ENCODE measurements around the gene DUSP18.

Gene DUSP18

GRCh38 chr22:30697975-30698374 is 30.3 kb upstream of the DUSP18 start:
- TF ChIP-seq CTCF (IDR thresholded peaks at IDR 0.05) = no peak

- TF ChIP-seq CTCF (IDR thresholded peaks at IDR 0.05) = no peak
Observed at GRCh38 chr22:30695871-30696655, 28.4 kb upstream of the DUSP18 start.

GRCh38 chr22:30695351-30695851 is 27.7 kb upstream of the DUSP18 start:
- TF ChIP-seq CTCF (IDR thresholded peaks at IDR 0.05) = no peak

- no peak for TF ChIP-seq CTCF (IDR thresholded peaks at IDR 0.05)
Observed at GRCh38 chr22:30694640-30695350, 27.1 kb upstream of the DUSP18 start, which contains the start of gene OSBP2. Gene OSBP2, plus strand, starts transcription at chr22:30694874. Its CDS starts 36 bp downstream, at chr22:30694910.

- no peak for TF ChIP-seq CTCF (IDR thresholded peaks at IDR 0.05)
Observed at GRCh38 chr22:30694171-30694639, 26.5 kb upstream of the DUSP18 start.

GRCh38 chr22:30691204-30691603 is 23.5 kb upstream of the DUSP18 start:
- no peak for TF ChIP-seq CTCF (IDR thresholded peaks at IDR 0.05)

- TF ChIP-seq CTCF (IDR thresholded peaks at IDR 0.05) = no peak
Observed at GRCh38 chr22:30689622-30690021, 21.9 kb upstream of the DUSP18 start.
